GM19193 (cell line): ENCODE results near the gene PNKP.

Source experiments
- POLR2A ChIP-seq: IDR thresholded peaks from 4 replicates; pipeline ENCODE4 v1.6.1; 2011; ENCODE audit not compliant: insufficient read depth, insufficient read length; ENCODE audit errors: extremely low read depth

The PNKP gene

GRCh38 chr19:49837425-49837824 is 30.0 kb downstream of the PNKP start:
- no peak for TF ChIP-seq POLR2A

- TF ChIP-seq POLR2A, result no peak
Measured at GRCh38 chr19:49837009-49837310, 30.4 kb downstream of the PNKP start.

GRCh38 chr19:49836176-49837008 is 31.0 kb downstream of the PNKP start:
- no peak for TF ChIP-seq POLR2A

- TF ChIP-seq POLR2A, result no peak
Measured at GRCh38 chr19:49835562-49835961, 31.8 kb downstream of the PNKP start.

GRCh38 chr19:49833599-49833998 is 33.8 kb downstream of the PNKP start:
- no peak for TF ChIP-seq POLR2A

- TF ChIP-seq POLR2A, result no peak
Measured at GRCh38 chr19:49832556-49832955, 34.8 kb downstream of the PNKP start.

GRCh38 chr19:49831592-49831991 is 35.8 kb downstream of the PNKP start:
- TF ChIP-seq POLR2A, result no peak

- no peak for TF ChIP-seq POLR2A
Measured at GRCh38 chr19:49830766-49831165, 36.6 kb downstream of the PNKP start.

- TF ChIP-seq POLR2A, result no peak
Measured at GRCh38 chr19:49829721-49830120, 37.7 kb downstream of the PNKP start.

GRCh38 chr19:49829200-49829599 is 38.2 kb downstream of the PNKP start:
- TF ChIP-seq POLR2A, result no peak

GRCh38 chr19:49827034-49827433 is 40.3 kb downstream of the PNKP start:
- TF ChIP-seq POLR2A, result no peak

GRCh38 chr19:49824662-49825061 is 42.7 kb downstream of the PNKP start:
- no peak for TF ChIP-seq POLR2A

- TF ChIP-seq POLR2A, result no peak
Measured at GRCh38 chr19:49823472-49823871, 43.9 kb downstream of the PNKP start.

- TF ChIP-seq POLR2A, result no peak
Measured at GRCh38 chr19:49820125-49820524, 47.3 kb downstream of the PNKP start.

GRCh38 chr19:49818649-49819370 is 48.6 kb downstream of the PNKP start:
- no peak for TF ChIP-seq POLR2A

- TF ChIP-seq POLR2A, result peak; percentile 84
Measured at GRCh38 chr19:49817964-49818648, 49.3 kb downstream of the PNKP start, which contains the start of gene MED25. Gene MED25, plus strand, starts transcription at chr19:49818289. Its CDS starts 53 bp downstream, at chr19:49818342.
